Smooth muscle cell (in vitro differentiated cells): ENCODE measurements around the gene LEFTY2. TPM values are rescaled to one million over a fixed set of nuclear protein-coding genes. Genes with fewer than 3 reads are reported as not detected.

Experiments
- DNase-seq: peaks from one replicate; lab custom pipeline; 2025; ENCODE audit not compliant: unreplicated experiment; lab: John Stamatoyannopoulos, UW
- H2AFZ ChIP-seq: fragments of 200-600 bp; sonication (generic); 2 replicates; pipeline ENCODE4 v1.6.0; 2016; ENCODE audit warnings: antibody characterized with exemption, low read depth, mild to moderate bottlenecking
- H3F3A ChIP-seq: fragments of 200-600 bp; sonication (generic); 2 replicates; pipeline ENCODE4 v1.6.0; 2017; ENCODE audit warnings: antibody characterized with exemption, low read depth
- H3K27ac ChIP-seq: fragments of 200-600 bp; sonication (generic); 2 replicates; pipeline ENCODE4 v1.5.1; 2016; ENCODE audit warnings: low read depth, mild to moderate bottlenecking
- H3K27me3 ChIP-seq: fragments of 200-600 bp; sonication (generic); 2 replicates; pipeline ENCODE4 v1.6.1; 2016; ENCODE audit warnings: low read depth, mild to moderate bottlenecking
- H3K36me3 ChIP-seq: fragments of 200-600 bp; sonication (generic); 2 replicates; pipeline ENCODE4 v1.5.1; 2016; ENCODE audit warnings: low read depth
- H3K4me1 ChIP-seq: fragments of 200-600 bp; sonication (generic); 2 replicates; pipeline ENCODE4 v1.5.1; 2016; ENCODE audit warnings: low read depth
- H3K4me2 ChIP-seq: fragments of 200-600 bp; sonication (generic); 2 replicates; pipeline ENCODE4 v1.6.0; 2016; ENCODE audit warnings: mild to moderate bottlenecking
- H3K4me3 ChIP-seq: fragments of 200-600 bp; sonication (generic); 2 replicates; pipeline ENCODE4 v1.5.1; 2016; ENCODE audit warnings: mild to moderate bottlenecking
- H3K79me2 ChIP-seq: fragments of 200-600 bp; sonication (generic); 2 replicates; pipeline ENCODE4 v1.6.0; 2016; ENCODE audit warnings: low read depth, mild to moderate bottlenecking
- H3K9ac ChIP-seq: fragments of 200-600 bp; sonication (generic); 2 replicates; pipeline ENCODE4 v1.6.0; 2016; ENCODE audit warnings: low read depth
- H3K9me3 ChIP-seq: fragments of 200-600 bp; sonication (generic); replicated peaks from 2 replicates; pipeline ENCODE4 v1.5.1; 2016; ENCODE audit warnings: low read depth
- H4K20me1 ChIP-seq: fragments of 200-600 bp; sonication (generic); 2 replicates; pipeline ENCODE4 v1.6.0; 2016; ENCODE audit warnings: low read depth
- WGBS: methylation state at CpG from one replicate; pipeline ENCODE4 v1.1.7; 2016; ENCODE audit warnings: low lambda C conversion rate; 5-methylcytosine and 5-hydroxymethylcytosine counted together
- polyA plus RNA-seq: library from polyadenylated mRNA; unstranded; fragments of >200 nt; fragmentation: Nextera tagmentation; extraction: Ambion mirVana; gene quantifications from 2 replicates; pipeline ENCODE4 v1.2.1, GENCODE V29; 2016
- total RNA-seq: library from RNA; depleted of rRNA; stranded (reverse); fragments of >200 nt; gene quantifications from 2 replicates; pipeline ENCODE4 v1.2.3, GENCODE V29; 2014
- TF ChIP-seq, protein P1 (sequence below): fragments of 200-600 bp; sonication (generic); IDR thresholded peaks from 2 replicates; pipeline ENCODE4 v1.5.1; 2017; ENCODE audit warnings: borderline replicate concordance, mild to moderate bottlenecking, antibody characterized with exemption; ENCODE audit not compliant: insufficient read depth, poor library complexity, severe bottlenecking

Gene LEFTY2
- total and polyA plus RNA-seq, 2 experiments from 2014 or later: 0.09 to 0.25 TPM

DNA sequence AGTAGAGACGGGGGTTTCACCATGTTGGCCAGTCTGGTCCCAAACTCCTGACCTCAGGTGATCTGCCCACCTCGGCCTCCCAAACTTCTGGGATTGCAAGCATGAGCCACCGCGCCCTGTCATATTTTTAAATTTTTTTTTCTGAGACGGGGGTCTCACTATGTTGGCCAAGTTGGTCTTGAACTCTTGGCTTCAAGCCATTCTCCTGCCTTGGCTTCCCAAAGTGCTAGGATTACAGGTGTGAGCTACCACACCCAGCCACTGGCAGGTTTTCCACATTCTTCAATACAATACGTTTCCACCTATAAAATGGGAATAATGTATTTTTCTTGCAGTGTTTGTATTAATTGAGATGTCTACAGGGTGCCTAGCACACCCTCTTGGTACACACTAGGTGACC, 48.7 kb downstream of the LEFTY2 start:
- Histone ChIP-seq H3K9me3 (no peaks in the 10 kb centered on the region), H3F3A (no peaks in the 10 kb centered on the region), H3K27ac (no peak overlapping the region), H3K36me3 (no peaks in the 10 kb centered on the region), H3K9ac (no peak overlapping the region), H4K20me1 (no peaks in the 10 kb centered on the region), H3K4me3 (no peak overlapping the region), H3K4me2 (no peak overlapping the region), H3K27me3 (no peaks in the 10 kb centered on the region), H2AFZ (no peak overlapping the region), H3K79me2 (no peaks in the 10 kb centered on the region), H3K4me1 (no peaks in the 10 kb centered on the region)
- WGBS: 94% methylated on average over 6 of the region's 6 CpGs
- TF ChIP-seq, protein P1, sequence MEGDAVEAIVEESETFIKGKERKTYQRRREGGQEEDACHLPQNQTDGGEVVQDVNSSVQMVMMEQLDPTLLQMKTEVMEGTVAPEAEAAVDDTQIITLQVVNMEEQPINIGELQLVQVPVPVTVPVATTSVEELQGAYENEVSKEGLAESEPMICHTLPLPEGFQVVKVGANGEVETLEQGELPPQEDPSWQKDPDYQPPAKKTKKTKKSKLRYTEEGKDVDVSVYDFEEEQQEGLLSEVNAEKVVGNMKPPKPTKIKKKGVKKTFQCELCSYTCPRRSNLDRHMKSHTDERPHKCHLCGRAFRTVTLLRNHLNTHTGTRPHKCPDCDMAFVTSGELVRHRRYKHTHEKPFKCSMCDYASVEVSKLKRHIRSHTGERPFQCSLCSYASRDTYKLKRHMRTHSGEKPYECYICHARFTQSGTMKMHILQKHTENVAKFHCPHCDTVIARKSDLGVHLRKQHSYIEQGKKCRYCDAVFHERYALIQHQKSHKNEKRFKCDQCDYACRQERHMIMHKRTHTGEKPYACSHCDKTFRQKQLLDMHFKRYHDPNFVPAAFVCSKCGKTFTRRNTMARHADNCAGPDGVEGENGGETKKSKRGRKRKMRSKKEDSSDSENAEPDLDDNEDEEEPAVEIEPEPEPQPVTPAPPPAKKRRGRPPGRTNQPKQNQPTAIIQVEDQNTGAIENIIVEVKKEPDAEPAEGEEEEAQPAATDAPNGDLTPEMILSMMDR: no peak
- no peak for DNase-seq

- TF ChIP-seq, protein P1: no peak
- Histone ChIP-seq H4K20me1 (no peaks in the 10 kb centered on the region), H3K4me1 (no peaks in the 10 kb centered on the region), H3F3A (no peaks in the 10 kb centered on the region), H3K9ac (no peak overlapping the region), H3K36me3 (no peaks in the 10 kb centered on the region), H3K9me3 (no peaks in the 10 kb centered on the region), H3K27me3 (peaks cover 6% of the 10 kb centered on the region), H3K27ac (no peak overlapping the region), H3K4me3 (no peak overlapping the region), H2AFZ (no peak overlapping the region), H3K4me2 (no peak overlapping the region), H3K79me2 (no peaks in the 10 kb centered on the region)
- no peak for DNase-seq
- 90% methylated on average over 14 of the region's 14 CpGs for WGBS
These were observed 49.6 kb downstream of the LEFTY2 start for GRCh38 chr1:225891229-225891972.

- Histone ChIP-seq H3K9ac (no peak overlapping the region), H3K4me3 (no peak overlapping the region), H3K9me3 (no peaks in the 10 kb centered on the region), H3K36me3 (no peaks in the 10 kb centered on the region), H3K27ac (no peak overlapping the region), H3K4me1 (no peaks in the 10 kb centered on the region), H4K20me1 (no peaks in the 10 kb centered on the region), H3K79me2 (no peaks in the 10 kb centered on the region), H3K27me3 (peaks cover 6% of the 10 kb centered on the region), H2AFZ (no peak overlapping the region), H3K4me2 (no peak overlapping the region), H3F3A (no peaks in the 10 kb centered on the region)
- TF ChIP-seq, protein P1: no peak
- no peak for DNase-seq
- 78% methylated on average over 6 of the region's 6 CpGs for WGBS
These were observed 50.4 kb downstream of the LEFTY2 start for GRCh38 chr1:225890346-225891228.
